HepG2 (cell line): ENCODE measurements around the gene PDK2. TPM values are rescaled to one million over a fixed set of nuclear protein-coding genes. Genes with fewer than 3 reads are reported as not detected.
A peak's percentile ranks its signal among the peaks of the same experiment; 100 is the strongest.

Experiments used
- DZIP1 ChIP-seq: sonication (generic); formaldehyde crosslinking; IDR thresholded peaks from 2 replicates; pipeline ENCODE4 v1.5.0; 2020; ENCODE audit warnings: mild to moderate bottlenecking, missing genetic modification reagents
- MATR3 ChIP-seq: sonication (generic); formaldehyde crosslinking; IDR thresholded peaks from 2 replicates; pipeline ENCODE4 v1.4.0; 2020; ENCODE audit warnings: missing genetic modification reagents
- NFKB2 ChIP-seq: sonication (generic); formaldehyde crosslinking; IDR thresholded peaks from 2 replicates; pipeline ENCODE4 v1.4.0; 2020; ENCODE audit warnings: missing genetic modification reagents, borderline replicate concordance
- NR2F2 ChIP-seq: IDR thresholded peaks from 2 replicates; pipeline ENCODE4 v1.6.1; 2012; ENCODE audit warnings: low read depth, inconsistent platforms, borderline replicate concordance
- RNF2 ChIP-seq: fragments of 450-650 bp; conservative IDR thresholded peaks from 2 replicates; pipeline ENCODE4 v1.6.1; 2016; ENCODE audit warnings: low read depth
- SAFB2 ChIP-seq: sonication (generic); formaldehyde crosslinking; IDR thresholded peaks from 2 replicates; pipeline ENCODE4 v1.5.1; 2020; ENCODE audit warnings: missing genetic modification reagents, low read depth, mild to moderate bottlenecking, borderline replicate concordance
- SALL1 ChIP-seq: sonication (generic); formaldehyde crosslinking; IDR thresholded peaks from 2 replicates; pipeline ENCODE4 v1.8.0; 2022; ENCODE audit warnings: mild to moderate bottlenecking, missing genetic modification reagents
- SIX1 ChIP-seq: sonication (generic); formaldehyde crosslinking; IDR thresholded peaks from 2 replicates; pipeline ENCODE4 v1.4.0; 2020; ENCODE audit warnings: missing genetic modification reagents, borderline replicate concordance
- SOX13 ChIP-seq, 3 experiments: fragments of 450-650 bp in 1 of 3; sonication (generic) in 1 of 3; formaldehyde crosslinking in 1 of 3; IDR thresholded peaks in 2 of 3; conservative IDR thresholded peaks in 1 of 3; 2 replicates each; pipeline versions ENCODE4 v1.5.0 to v1.6.1; 2016 to 2020; ENCODE audit warnings: antibody characterized with exemption in 1 of 3, mild to moderate bottlenecking in 1 of 3, missing compliant biosample characterization in 1 of 3, missing genetic modification reagents in 1 of 3, moderate library complexity in 1 of 3
- SSRP1 ChIP-seq: IDR thresholded peaks from 2 replicates; pipeline ENCODE4 v1.6.1; 2016; ENCODE audit warnings: control low read depth
- XRCC5 ChIP-seq: fragments of 200-400 bp; formaldehyde crosslinking; optimal IDR thresholded peaks from 2 replicates; pipeline ENCODE3; 2017; ENCODE audit warnings: mild to moderate bottlenecking, low read length
- ZBTB42 ChIP-seq: sonication (generic); formaldehyde crosslinking; IDR thresholded peaks from 2 replicates; pipeline ENCODE4 v1.5.0; 2020; ENCODE audit warnings: mild to moderate bottlenecking, missing genetic modification reagents
- ZFAT ChIP-seq: sonication (generic); formaldehyde crosslinking; conservative IDR thresholded peaks from 2 replicates; pipeline ENCODE4 v1.8.1; 2023; ENCODE audit warnings: missing genetic modification reagents, inconsistent platforms
- ZMYM2 ChIP-seq: sonication (generic); formaldehyde crosslinking; IDR thresholded peaks from 2 replicates; pipeline ENCODE4 v1.8.0; 2022; ENCODE audit warnings: mild to moderate bottlenecking, missing genetic modification reagents
- ZNF260 ChIP-seq: sonication (generic); formaldehyde crosslinking; IDR thresholded peaks from 2 replicates; pipeline ENCODE4 v1.4.0; 2020; ENCODE audit warnings: missing genetic modification reagents, low read depth, mild to moderate bottlenecking, borderline replicate concordance
- ZNF432 ChIP-seq: sonication (generic); formaldehyde crosslinking; IDR thresholded peaks from 2 replicates; pipeline ENCODE4 v1.5.0; 2020; ENCODE audit warnings: missing genetic modification reagents, mild to moderate bottlenecking, borderline replicate concordance
- ZNF460 ChIP-seq: sonication (generic); formaldehyde crosslinking; IDR thresholded peaks from 2 replicates; pipeline ENCODE4 v1.5.1; 2020; ENCODE audit warnings: missing genetic modification reagents, mild to moderate bottlenecking, borderline replicate concordance
- ZNF549 ChIP-seq: sonication (generic); formaldehyde crosslinking; IDR thresholded peaks from 2 replicates; pipeline ENCODE4 v1.5.0; 2020; ENCODE audit warnings: missing genetic modification reagents
- ZNF615 ChIP-seq: sonication (generic); formaldehyde crosslinking; IDR thresholded peaks from 2 replicates; pipeline ENCODE4 v1.5.0; 2020; ENCODE audit warnings: mild to moderate bottlenecking, missing genetic modification reagents, borderline replicate concordance
- ZNF879 ChIP-seq: sonication (generic); formaldehyde crosslinking; IDR thresholded peaks from 2 replicates; pipeline ENCODE4 v1.8.1; 2023; ENCODE audit warnings: missing genetic modification reagents
- ZSCAN29 ChIP-seq: sonication (generic); formaldehyde crosslinking; conservative IDR thresholded peaks from 2 replicates; pipeline ENCODE4 v1.4.0; 2020; ENCODE audit warnings: mild to moderate bottlenecking, missing genetic modification reagents
- polyA plus RNA-seq, 8 experiments: library from polyadenylated mRNA; depleted of rRNA in 3 of 8; stranded (reverse) in 7 of 8; unstranded in 1 of 8; fragments of >200 nt; fragmentation: Illumina TruSeq in 4 of 8; extraction: Trizol in 4 of 8; gene quantifications; 2 replicates each; pipeline versions ENCODE4 v1.2.1 to v1.2.3, GENCODE V29; 2011 to 2016; ENCODE audit warnings: low read depth in 4 of 8, missing spikeins in 1 of 8, mixed read lengths in 1 of 8; ENCODE audit not compliant: insufficient read depth in 1 of 8
- total RNA-seq, 5 experiments: library from RNA; depleted of rRNA; stranded (reverse); fragments of >200 nt; fragmentation: Illumina TruSeq; extraction: Trizol; gene quantifications; 2 replicates each; pipeline ENCODE4 v1.2.3, GENCODE V29; 2016; ENCODE audit warnings: low read depth in 1 of 5
- TF ChIP-seq, protein P1 (sequence below): sonication (generic); formaldehyde crosslinking; IDR thresholded peaks from 2 replicates; pipeline ENCODE4 v1.8.1; 2022; ENCODE audit warnings: low read depth, mild to moderate bottlenecking, missing genetic modification reagents
- TF ChIP-seq, protein P2 (sequence below): sonication (generic); formaldehyde crosslinking; IDR thresholded peaks from 2 replicates; pipeline ENCODE4 v1.5.1; 2020; ENCODE audit warnings: mild to moderate bottlenecking, missing genetic modification reagents, moderate library complexity

PDK2 gene
- total and polyA plus RNA-seq, 2 of the 13 experiments (the other 11 are each of a cell fraction or from before 2014, with no cell fraction given), result 18.5 to 59.7 TPM

DNA sequence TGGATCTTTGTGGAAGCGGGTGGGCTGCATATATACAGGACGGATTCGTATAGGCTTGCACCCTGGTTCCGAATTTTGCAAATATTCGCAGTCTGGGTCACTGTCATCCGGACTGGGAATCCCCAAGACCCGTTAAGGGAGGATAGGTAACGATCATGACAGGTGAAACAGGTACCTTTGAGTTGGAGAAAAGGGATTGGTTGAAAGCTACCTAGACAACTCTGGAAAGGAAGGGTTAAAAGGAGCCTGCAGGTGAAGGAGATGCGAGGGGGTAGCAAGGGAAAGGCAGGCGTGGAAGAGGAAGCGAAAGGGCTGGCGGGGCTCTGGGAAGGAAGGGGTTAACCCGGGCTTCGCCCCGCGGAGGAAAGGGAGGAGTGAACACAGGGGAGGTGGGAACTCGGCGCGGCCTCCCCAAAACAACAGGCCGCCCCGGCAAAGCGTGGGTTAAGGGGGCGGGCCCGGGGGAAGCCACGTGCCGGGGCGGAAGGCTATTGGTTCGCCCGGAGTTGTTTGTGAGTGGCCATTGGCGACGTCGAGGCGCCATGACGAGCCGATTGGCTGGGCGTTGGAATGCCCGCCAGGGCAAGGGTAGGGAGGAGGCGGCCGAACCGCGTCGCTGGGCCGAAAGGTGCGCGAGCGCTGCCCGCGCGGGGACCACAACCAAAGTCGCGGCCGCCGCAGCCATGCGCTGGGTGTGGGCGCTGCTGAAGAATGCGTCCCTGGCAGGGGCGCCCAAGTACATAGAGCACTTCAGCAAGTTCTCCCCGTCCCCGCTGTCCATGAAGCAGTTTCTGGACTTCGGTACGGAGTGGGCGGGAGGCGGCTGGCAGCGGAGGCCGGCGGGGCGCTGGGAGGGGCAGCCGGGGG lies at the start of gene PDK2 (continued):
- 0 out of 2 replicates have a peak, but pooled peaks have one; percentile 64 for TF ChIP-seq DZIP1
- no peak for TF ChIP-seq SIX1
- no peak for TF ChIP-seq SOX13 (IDR thresholded peaks at IDR 0.05)
- TF ChIP-seq SOX13 (CRISPR knock-in tag; conservative IDR thresholded peaks at IDR 0.05 in 1 of 2, IDR thresholded peaks at IDR 0.05 in 1 of 2), result peak in 1 of 2 experiments; percentile 54; a peak in 2 of 4 replicates
- no peak for TF ChIP-seq ZNF879 (CRISPR knock-in tag)
- TF ChIP-seq XRCC5, result peak; percentile 93
- no peak for TF ChIP-seq ZNF549
- TF ChIP-seq SSRP1 (CRISPR knock-in tag), result no peak
- TF ChIP-seq ZSCAN29 (CRISPR knock-in tag), result peak; percentile 90
- no peak; the same call in 1 of the 2 replicates for TF ChIP-seq ZBTB42
- no peak for TF ChIP-seq ZNF460 (CRISPR knock-in tag)
- peak; percentile 83; the same call in 1 of the 2 replicates for TF ChIP-seq SAFB2
- TF ChIP-seq NFKB2 (CRISPR knock-in tag), result peak; percentile 62; the same call in 1 of the 2 replicates
- no peak for TF ChIP-seq ZNF432 (CRISPR knock-in tag)
- TF ChIP-seq SALL1 (CRISPR knock-in tag), result peak; percentile 81
- peak; percentile 22; the same call in 1 of the 2 replicates for TF ChIP-seq NR2F2
- TF ChIP-seq ZMYM2 (CRISPR knock-in tag), result no peak; the same call in 1 of the 2 replicates
- TF ChIP-seq ZNF260, result no peak
- TF ChIP-seq, protein P1, sequence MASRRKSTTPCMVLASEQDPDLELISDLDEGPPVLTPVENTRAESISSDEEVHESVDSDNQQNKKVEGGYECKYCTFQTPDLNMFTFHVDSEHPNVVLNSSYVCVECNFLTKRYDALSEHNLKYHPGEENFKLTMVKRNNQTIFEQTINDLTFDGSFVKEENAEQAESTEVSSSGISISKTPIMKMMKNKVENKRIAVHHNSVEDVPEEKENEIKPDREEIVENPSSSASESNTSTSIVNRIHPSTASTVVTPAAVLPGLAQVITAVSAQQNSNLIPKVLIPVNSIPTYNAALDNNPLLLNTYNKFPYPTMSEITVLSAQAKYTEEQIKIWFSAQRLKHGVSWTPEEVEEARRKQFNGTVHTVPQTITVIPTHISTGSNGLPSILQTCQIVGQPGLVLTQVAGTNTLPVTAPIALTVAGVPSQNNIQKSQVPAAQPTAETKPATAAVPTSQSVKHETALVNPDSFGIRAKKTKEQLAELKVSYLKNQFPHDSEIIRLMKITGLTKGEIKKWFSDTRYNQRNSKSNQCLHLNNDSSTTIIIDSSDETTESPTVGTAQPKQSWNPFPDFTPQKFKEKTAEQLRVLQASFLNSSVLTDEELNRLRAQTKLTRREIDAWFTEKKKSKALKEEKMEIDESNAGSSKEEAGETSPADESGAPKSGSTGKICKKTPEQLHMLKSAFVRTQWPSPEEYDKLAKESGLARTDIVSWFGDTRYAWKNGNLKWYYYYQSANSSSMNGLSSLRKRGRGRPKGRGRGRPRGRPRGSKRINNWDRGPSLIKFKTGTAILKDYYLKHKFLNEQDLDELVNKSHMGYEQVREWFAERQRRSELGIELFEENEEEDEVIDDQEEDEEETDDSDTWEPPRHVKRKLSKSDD (CRISPR knock-in tag), result no peak; the same call in 1 of the 2 replicates
- TF ChIP-seq, protein P2, sequence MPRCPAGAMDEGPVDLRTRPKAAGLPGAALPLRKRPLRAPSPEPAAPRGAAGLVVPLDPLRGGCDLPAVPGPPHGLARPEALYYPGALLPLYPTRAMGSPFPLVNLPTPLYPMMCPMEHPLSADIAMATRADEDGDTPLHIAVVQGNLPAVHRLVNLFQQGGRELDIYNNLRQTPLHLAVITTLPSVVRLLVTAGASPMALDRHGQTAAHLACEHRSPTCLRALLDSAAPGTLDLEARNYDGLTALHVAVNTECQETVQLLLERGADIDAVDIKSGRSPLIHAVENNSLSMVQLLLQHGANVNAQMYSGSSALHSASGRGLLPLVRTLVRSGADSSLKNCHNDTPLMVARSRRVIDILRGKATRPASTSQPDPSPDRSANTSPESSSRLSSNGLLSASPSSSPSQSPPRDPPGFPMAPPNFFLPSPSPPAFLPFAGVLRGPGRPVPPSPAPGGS (CRISPR knock-in tag), result peak; percentile 52
- no peak for TF ChIP-seq MATR3 (CRISPR knock-in tag)
- TF ChIP-seq ZNF615 (CRISPR knock-in tag), result no peak
- peak; percentile 80; the same call in 1 of the 2 replicates for TF ChIP-seq RNF2
- TF ChIP-seq ZFAT (CRISPR knock-in tag), result no peak
